H1 (cell line): Measurements from ENCODE around the gene DHX57. TPM values are rescaled to one million over a fixed set of nuclear protein-coding genes. Genes with fewer than 3 reads are reported as not detected.

Source experiments
- CTCF ChIA-PET: fragments of 300-600 bp; sonication (Branson Sonifier 250); formaldehyde crosslinking; loops from one replicate; lab custom pipeline; 2021; ENCODE audit not compliant: partially characterized antibody; lab: Charles Lee
- POLR2A ChIA-PET: fragments of 300-600 bp; sonication (Branson Sonifier 250); formaldehyde crosslinking; loops from one replicate; lab custom pipeline; 2021; ENCODE audit warnings: inconsistent platforms; ENCODE audit not compliant: partially characterized antibody; lab: Charles Lee
- DNase-seq, 2 experiments: peaks; one replicate each; pipeline versions ENCODE4 v3.0.0 to v3.0.0-alpha.2; 2010 to 2022; ENCODE audit warnings: low spot score in 2 of 2, low read depth in 1 of 2, mixed read lengths in 1 of 2
- FAIRE-seq: peaks from 2 replicates; lab custom pipeline; 2011; peaks lifted over from hg19 to GRCh38; lab: Jason Lieb, UNC
- H2AFZ ChIP-seq: 2 replicates; pipeline ENCODE4 v1.8.1; 2012; ENCODE audit warnings: low read length, inconsistent platforms
- H2AK5ac ChIP-seq: 2 replicates; pipeline ENCODE4 v1.6.1; 2013; ENCODE audit warnings: low read depth, low read length
- H2BK120ac ChIP-seq: replicated peaks from 2 replicates; pipeline ENCODE3; 2013; ENCODE audit warnings: low read depth, low read length, inconsistent platforms
- H2BK12ac ChIP-seq: 2 replicates; pipeline ENCODE4 v1.6.1; 2013; ENCODE audit warnings: low read depth, low read length
- H2BK15ac ChIP-seq: 2 replicates; pipeline ENCODE4 v1.6.1; 2013; ENCODE audit warnings: low read length
- H2BK20ac ChIP-seq: 2 replicates; pipeline ENCODE4 v1.6.1; 2013; ENCODE audit warnings: low read length
- H2BK5ac ChIP-seq: 2 replicates; pipeline ENCODE4 v1.6.1; 2013; ENCODE audit warnings: low read depth, low read length
- H3K14ac ChIP-seq: 2 replicates; pipeline ENCODE4 v1.6.1; 2013; ENCODE audit warnings: inconsistent platforms; ENCODE audit not compliant: insufficient read length
- H3K18ac ChIP-seq: 2 replicates; pipeline ENCODE4 v1.6.1; 2013; ENCODE audit warnings: low read length; ENCODE audit errors: extremely low read depth
- H3K23ac ChIP-seq: 2 replicates; pipeline ENCODE4 v1.6.1; 2013; ENCODE audit warnings: inconsistent platforms; ENCODE audit not compliant: insufficient read length
- H3K23me2 ChIP-seq: 2 replicates; pipeline ENCODE4 v1.6.1; 2013; ENCODE audit warnings: low read depth, low read length
- H3K27ac ChIP-seq: 2 replicates; pipeline ENCODE4 v1.6.1; 2011; ENCODE audit warnings: low read depth, low read length, inconsistent platforms
- H3K27me3 ChIP-seq, 4 experiments: replicated peaks in 1 of 4; 1 replicate in 1 of 4; 2 replicates in 3 of 4; pipeline versions ENCODE4 v1.6.1 to v1.8.1; 2011 to 2013; ENCODE audit warnings: low read length in 3 of 4, mild to moderate bottlenecking in 3 of 4, inconsistent platforms in 2 of 4, mixed read lengths in 2 of 4, moderate library complexity in 1 of 4; ENCODE audit not compliant: control insufficient read depth in 3 of 4, insufficient read depth in 3 of 4; ENCODE audit errors: extremely low read depth in 1 of 4
- H3K36me3 ChIP-seq, 4 experiments: 2 replicates each; pipeline versions ENCODE4 v1.6.1 to v1.8.1; 2011 to 2013; ENCODE audit warnings: mild to moderate bottlenecking in 4 of 4, low read length in 3 of 4, moderate library complexity in 2 of 4, control low read depth in 1 of 4, inconsistent platforms in 1 of 4; ENCODE audit not compliant: insufficient read depth in 4 of 4, control insufficient read depth in 2 of 4
- H3K4ac ChIP-seq: replicated peaks from 2 replicates; pipeline ENCODE3; 2013; ENCODE audit warnings: low read length, low read depth, mixed read lengths, inconsistent platforms; ENCODE audit not compliant: insufficient read length
- H3K4me1 ChIP-seq, 4 experiments: replicated peaks in 1 of 4; 1 replicate in 1 of 4; 2 replicates in 3 of 4; pipeline versions ENCODE4 v1.6.1 to v1.8.1; 2011 to 2013; ENCODE audit warnings: low read length in 3 of 4, inconsistent platforms in 2 of 4, mixed read lengths in 1 of 4; ENCODE audit not compliant: insufficient read depth in 4 of 4, control insufficient read depth in 3 of 4
- H3K4me2 ChIP-seq, 2 experiments: 2 replicates each; pipeline versions ENCODE4 v1.6.1 to v1.8.1; 2011 to 2013; ENCODE audit warnings: low read depth in 2 of 2, low read length in 2 of 2, control low read depth in 1 of 2, inconsistent platforms in 1 of 2, mild to moderate bottlenecking in 1 of 2; ENCODE audit not compliant: insufficient read depth in 1 of 2
- H3K4me3 ChIP-seq, 4 experiments: fragments of 200-600, 300-600 bp in 1 of 4; sonication (generic), shearing (Covaris generic), sonication (Bioruptor Twin) in 1 of 4; 2 replicates each; pipeline versions ENCODE4 v1.5.1 to v1.8.1; 2011 to 2016; ENCODE audit warnings: low read length in 4 of 4, low read depth in 3 of 4, control low read depth in 2 of 4, inconsistent platforms in 2 of 4, mild to moderate bottlenecking in 2 of 4, mixed read lengths in 1 of 4, moderate library complexity in 1 of 4; ENCODE audit not compliant: insufficient read depth in 2 of 4; ENCODE audit errors: extremely low read depth in 1 of 4
- H3K56ac ChIP-seq: replicated peaks from 2 replicates; pipeline ENCODE3; 2013; ENCODE audit warnings: low read depth, mild to moderate bottlenecking, mixed read lengths, low read length, inconsistent platforms; ENCODE audit not compliant: insufficient read length
- H3K79me1 ChIP-seq: 2 replicates; pipeline ENCODE4 v1.6.1; 2013; ENCODE audit warnings: low read depth, low read length, control low read depth
- H3K79me2 ChIP-seq, 2 experiments: 2 replicates each; pipeline versions ENCODE4 v1.6.1 to v1.8.1; 2012 to 2013; ENCODE audit warnings: low read length in 2 of 2, mild to moderate bottlenecking in 2 of 2, inconsistent platforms in 1 of 2; ENCODE audit not compliant: insufficient read depth in 2 of 2, control insufficient read depth in 1 of 2
- H3K9ac ChIP-seq, 4 experiments: replicated peaks in 1 of 4; 1 replicate in 1 of 4; 2 replicates in 3 of 4; pipeline versions ENCODE4 v1.6.1 to v1.8.1; 2011 to 2013; ENCODE audit warnings: low read depth in 3 of 4, low read length in 3 of 4, control low read depth in 2 of 4, mild to moderate bottlenecking in 2 of 4, moderate library complexity in 2 of 4, inconsistent platforms in 1 of 4; ENCODE audit errors: extremely low read depth in 1 of 4
- H3K9me3 ChIP-seq, 2 experiments: 2 replicates each; pipeline versions ENCODE4 v1.6.1 to v1.8.1; 2012 to 2013; ENCODE audit warnings: mild to moderate bottlenecking in 2 of 2, moderate library complexity in 2 of 2, control low read depth in 1 of 2, inconsistent platforms in 1 of 2, low read depth in 1 of 2, low read length in 1 of 2, mixed read lengths in 1 of 2; ENCODE audit not compliant: insufficient read depth in 2 of 2
- H4K20me1 ChIP-seq, 2 experiments: replicated peaks in 1 of 2; 2 replicates each; pipeline versions ENCODE3 to v1.8.1; 2011 to 2013; ENCODE audit warnings: inconsistent platforms in 2 of 2, low read length in 2 of 2, mild to moderate bottlenecking in 1 of 2; ENCODE audit not compliant: insufficient read depth in 2 of 2, control insufficient read depth in 1 of 2
- H4K5ac ChIP-seq: 2 replicates; pipeline ENCODE4 v1.6.1; 2013; ENCODE audit warnings: low read length, low read depth, mixed read lengths, inconsistent platforms; ENCODE audit not compliant: insufficient read length
- H4K8ac ChIP-seq: 2 replicates; pipeline ENCODE4 v1.8.0; 2013; ENCODE audit warnings: mild to moderate bottlenecking, moderate library complexity, low read length, inconsistent platforms; ENCODE audit not compliant: insufficient read depth; ENCODE audit errors: extremely low read depth
- H4K91ac ChIP-seq: replicated peaks from 2 replicates; pipeline ENCODE3; 2013; ENCODE audit warnings: low read length, mixed read lengths, inconsistent platforms; ENCODE audit not compliant: insufficient read length
- BACH1 ChIP-seq: IDR thresholded peaks from 2 replicates; pipeline ENCODE4 v1.6.1; 2012; ENCODE audit warnings: low read length, improper control_type of control experiment
- EP300 ChIP-seq, 2 experiments: IDR thresholded peaks; 1 replicate in 1 of 2; 2 replicates in 1 of 2; pipeline ENCODE4 v1.6.1; 2011 to 2012; ENCODE audit warnings: low read depth in 2 of 2, low read length in 2 of 2, mild to moderate bottlenecking in 2 of 2, borderline replicate concordance in 1 of 2, inconsistent platforms in 1 of 2, moderate library complexity in 1 of 2
- HDAC2 ChIP-seq, 2 experiments: fragments of 300-600 bp in 1 of 2; sonication (generic) in 1 of 2; IDR thresholded peaks; 2 replicates each; pipeline ENCODE4 v1.6.1; 2011 to 2012; ENCODE audit warnings: low read depth in 2 of 2, low read length in 2 of 2, mild to moderate bottlenecking in 2 of 2, moderate library complexity in 2 of 2, borderline replicate concordance in 1 of 2, inconsistent platforms in 1 of 2
- JUND ChIP-seq: IDR thresholded peaks from 2 replicates; pipeline ENCODE4 v1.6.1; 2011; ENCODE audit warnings: mild to moderate bottlenecking, improper control_type of control experiment, low read length
- RFX5 ChIP-seq: IDR thresholded peaks from 2 replicates; pipeline ENCODE4 v1.6.1; 2011; ENCODE audit warnings: low read depth, low read length, improper control_type of control experiment, borderline replicate concordance
- SIRT6 ChIP-seq: IDR thresholded peaks from one replicate; pipeline ENCODE4 v1.7.1; 2012; ENCODE audit warnings: low read length, inconsistent platforms
- SP1 ChIP-seq: IDR thresholded peaks from 2 replicates; pipeline ENCODE4 v1.6.1; 2011; ENCODE audit warnings: low read depth, low read length
- SP2 ChIP-seq: IDR thresholded peaks from 2 replicates; pipeline ENCODE4 v1.6.1; 2012; ENCODE audit warnings: mild to moderate bottlenecking, low read length, inconsistent platforms
- TBP ChIP-seq: IDR thresholded peaks from 2 replicates; pipeline ENCODE4 v1.6.1; 2011; ENCODE audit warnings: low read depth, low read length, improper control_type of control experiment
- WGBS, 2 experiments: shearing (Covaris generic) in 1 of 2; methylation state at CpG; one replicate each; pipeline versions ENCODE4 v1.1.6 to v1.1.7; 2013 to 2015; ENCODE audit warnings: low lambda C conversion rate in 2 of 2, mixed read lengths in 2 of 2, inconsistent platforms in 1 of 2, low coverage in 1 of 2, missing lambda C conversion rate in 1 of 2; ENCODE audit not compliant: insufficient replicate concordance in 2 of 2, insufficient coverage in 1 of 2, insufficient read length in 1 of 2; ENCODE audit errors: extremely low coverage in 1 of 2, missing lambda C conversion rate in 1 of 2; 5-methylcytosine and 5-hydroxymethylcytosine counted together
- polyA plus RNA-seq, 7 experiments: library from polyadenylated mRNA; depleted of rRNA in 3 of 7; stranded (reverse) in 5 of 7; unstranded in 2 of 7; fragments of >200 nt in 5 of 7; fragments of 200-250 nt in 2 of 7; gene quantifications; 1 replicate in 5 of 7; 2 replicates in 1 of 7; 4 replicates in 1 of 7; pipeline versions ENCODE4 v1.2.1 to v1.2.3, GENCODE V29; 2011 to 2013; ENCODE audit warnings: missing spikeins in 2 of 7, mixed read lengths in 2 of 7
- total RNA-seq: library from RNA; stranded (reverse); fragmentation: NEBNext Ultra II Directional; extraction: Animal tissue kit (Norgen Biotek cat#: 25700); gene quantifications from 2 replicates; pipeline ENCODE4 v1.2.1, GENCODE V29; 2021
- TF ChIP-seq, protein P1 (sequence below): IDR thresholded peaks from 2 replicates; pipeline ENCODE4 v1.6.1; 2012; ENCODE audit warnings: inconsistent platforms

DHX57 gene
- total and polyA plus RNA-seq, 2 of the 8 experiments (the other 6 are each of a cell fraction or from before 2014, with no cell fraction given): 10.7 to 32.9 TPM

DNA sequence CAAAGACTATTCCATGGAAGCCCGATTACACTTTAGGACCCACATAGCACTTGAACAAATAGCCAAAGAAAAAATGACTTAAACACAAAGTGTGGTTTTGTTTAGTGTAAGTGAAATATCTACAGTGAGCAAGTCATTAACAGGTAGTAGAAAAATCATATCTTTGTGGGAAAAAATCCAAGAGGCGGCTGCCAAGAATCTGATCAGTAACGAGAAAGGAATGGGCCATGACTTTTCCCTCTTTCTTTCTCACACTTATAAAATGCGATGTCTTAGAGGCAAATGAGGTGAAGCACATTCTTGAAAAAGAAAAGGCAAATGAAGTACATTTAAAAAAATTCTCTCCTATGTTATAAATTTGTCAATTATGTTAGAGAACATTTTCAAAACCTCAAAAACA is 110.6 kb downstream of the DHX57 start:
- H3K4me3 ChIP-seq: no peak overlapping the region
- H3K4me2 ChIP-seq: no peak overlapping the region
- H2AFZ ChIP-seq: no peak overlapping the region
- ChIA-PET CTCF (no interaction called here), POLR2A (interaction anchor here (9.4 kb wide), 1 partner anchor 18 kb away, joined by 153 read pairs; the partner anchor contains the start of gene SRSF7)
- no peak overlapping the region for H2BK12ac ChIP-seq
- no peak overlapping the region for H3K27ac ChIP-seq
- no peak overlapping the region for H2BK20ac ChIP-seq
- DNase-seq (no peak), FAIRE-seq (no peak)
- no peak overlapping the region for H3K23ac ChIP-seq
- H4K20me1 ChIP-seq: no peaks in the 10 kb centered on the region
- no peak overlapping the region for H4K8ac ChIP-seq
- H3K79me2 ChIP-seq: no peaks in the 10 kb centered on the region
- H3K4me1 ChIP-seq: no peaks in the 10 kb centered on the region
- H3K18ac ChIP-seq: no peak overlapping the region
- no peaks in the 10 kb centered on the region for H3K79me1 ChIP-seq
- H3K27me3 ChIP-seq: no peaks in the 10 kb centered on the region
- no peaks in the 10 kb centered on the region for H3K23me2 ChIP-seq
- no peak overlapping the region for H4K91ac ChIP-seq
- TF ChIP-seq SIRT6: no peak
- no peak for TF ChIP-seq JUND
- no peak for TF ChIP-seq RFX5
- TF ChIP-seq TBP: no peak
- TF ChIP-seq EP300 (IDR thresholded peaks at IDR 0.05; ENCODE audit: borderline replicate concordance in 1 of 2, low read depth in 2 of 2, low read length in 2 of 2): no peak
- TF ChIP-seq HDAC2 (IDR thresholded peaks at IDR 0.05; ENCODE audit: borderline replicate concordance in 1 of 2, low read depth in 2 of 2, low read length in 2 of 2): no peak
- TF ChIP-seq, protein P1, sequence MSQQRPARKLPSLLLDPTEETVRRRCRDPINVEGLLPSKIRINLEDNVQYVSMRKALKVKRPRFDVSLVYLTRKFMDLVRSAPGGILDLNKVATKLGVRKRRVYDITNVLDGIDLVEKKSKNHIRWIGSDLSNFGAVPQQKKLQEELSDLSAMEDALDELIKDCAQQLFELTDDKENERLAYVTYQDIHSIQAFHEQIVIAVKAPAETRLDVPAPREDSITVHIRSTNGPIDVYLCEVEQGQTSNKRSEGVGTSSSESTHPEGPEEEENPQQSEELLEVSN: no peak
- TF ChIP-seq BACH1: no peak
- TF ChIP-seq SP1: no peak
- TF ChIP-seq SP2: no peak
- H3K56ac ChIP-seq: no peak overlapping the region
- no peak overlapping the region for H3K9ac ChIP-seq
- no peak overlapping the region for H2AK5ac ChIP-seq
- H3K9me3 ChIP-seq: no peaks in the 10 kb centered on the region
- no peak overlapping the region for H3K4ac ChIP-seq
- H4K5ac ChIP-seq: no peak overlapping the region
- WGBS, 2 experiments: 87% methylated on average over 4 of the region's 4 CpGs; no CpG with 5 or more reads in 1 of the 2 experiments
- H2BK15ac ChIP-seq: no peak overlapping the region
- H2BK120ac ChIP-seq: no peak overlapping the region
- no peaks in the 10 kb centered on the region for H3K36me3 ChIP-seq
- H2BK5ac ChIP-seq: no peak overlapping the region
- H3K14ac ChIP-seq: no peak overlapping the region
